Spleen (tissue), 7 donors: Measurements from ENCODE around the gene DDOST.
"Not testable (repeated sequence)": the region's sequence is repeated elsewhere in the genome, so short reads cannot be mapped to it uniquely, and the experiment has no call there.

Source experiments
- CTCF ChIP-seq, 11 experiments: fragments of 200-600 bp in 7 of 11; fragments of 450-650 bp in 4 of 11; sonication (generic) in 4 of 11; IDR thresholded peaks in 8 of 11; conservative IDR thresholded peaks in 3 of 11; 1 replicate in 7 of 11; 2 replicates in 4 of 11; pipeline versions ENCODE4 v1.4.0 to v1.8.0; 2016 to 2021; ENCODE audit warnings: antibody characterized with exemption in 11 of 11, inconsistent platforms in 4 of 11, mild to moderate bottlenecking in 1 of 11
- POLR2A ChIP-seq, 3 donors: fragments of 450-650 bp; IDR thresholded peaks; one replicate each; pipeline ENCODE4 v1.5.1; 2017; ENCODE audit warnings: antibody characterized with exemption in 3 of 3, mild to moderate bottlenecking in 1 of 3
- POLR2AphosphoS5 ChIP-seq, 3 donors: sonication (generic); formaldehyde crosslinking; IDR thresholded peaks; one replicate each; pipeline ENCODE4 v1.5.1; 2017; ENCODE audit warnings: antibody characterized with exemption in 3 of 3
- donor health status: DM: no; HTN: no; CAD: no; lungs with moderate emphysema.
- donor health status: DM: no; HTN: no; CAD: no.
- donor health status: DM: no; HTN: no; CAD: no.

GRCh38 chr1:20606801-20607570, 54.2 kb downstream of the DDOST start:
- not testable (repeated sequence) for TF ChIP-seq CTCF (IDR thresholded peaks at IDR 0.05 in 8 of 11, conservative IDR thresholded peaks at IDR 0.05 in 3 of 11); POLR2AphosphoS5 (IDR thresholded peaks at IDR 0.05); POLR2A (IDR thresholded peaks at IDR 0.05)
